Stimulated activated CD8-positive, alpha-beta memory T cell treated with anti-CD3 and anti-CD28 coated beads, Interleukin-7, amount 100 ng/mL, for 48 hours (primary cell): ENCODE data around the gene FOSB.
A peak's percentile ranks its signal among the peaks of the same experiment; 100 is the strongest.
"Not testable (repeated sequence)": the region's sequence is repeated elsewhere in the genome, so short reads cannot be mapped to it uniquely, and the experiment has no call there.

Source experiments
- DNase-seq, 2 donors: peaks; one replicate each; pipeline ENCODE4 v3.0.0-alpha.2; 2020; ENCODE audit warnings: low read depth in 1 of 2; ENCODE audit errors: extremely low read depth in 1 of 2

Gene FOSB

DNA sequence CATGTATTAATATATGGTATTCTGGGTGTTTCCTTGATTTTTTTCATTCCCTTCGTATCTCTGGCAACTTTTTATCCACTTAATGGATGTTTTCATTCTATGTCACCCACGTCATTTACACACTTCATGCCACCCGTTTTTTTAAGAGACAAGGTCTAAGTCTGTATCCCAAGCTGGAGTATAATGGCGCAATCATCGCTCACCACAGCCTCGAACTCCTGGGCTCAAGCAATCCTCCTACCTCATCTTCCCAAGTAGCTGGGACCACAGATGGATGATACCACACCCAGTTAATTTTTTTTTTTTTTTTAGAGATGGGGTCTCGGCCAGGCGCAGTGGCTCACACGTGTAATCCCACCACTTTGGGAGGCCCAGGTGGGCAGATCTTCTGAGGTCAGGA, 36.1 kb downstream of the FOSB start:
- DNase-seq: no peak

DNA sequence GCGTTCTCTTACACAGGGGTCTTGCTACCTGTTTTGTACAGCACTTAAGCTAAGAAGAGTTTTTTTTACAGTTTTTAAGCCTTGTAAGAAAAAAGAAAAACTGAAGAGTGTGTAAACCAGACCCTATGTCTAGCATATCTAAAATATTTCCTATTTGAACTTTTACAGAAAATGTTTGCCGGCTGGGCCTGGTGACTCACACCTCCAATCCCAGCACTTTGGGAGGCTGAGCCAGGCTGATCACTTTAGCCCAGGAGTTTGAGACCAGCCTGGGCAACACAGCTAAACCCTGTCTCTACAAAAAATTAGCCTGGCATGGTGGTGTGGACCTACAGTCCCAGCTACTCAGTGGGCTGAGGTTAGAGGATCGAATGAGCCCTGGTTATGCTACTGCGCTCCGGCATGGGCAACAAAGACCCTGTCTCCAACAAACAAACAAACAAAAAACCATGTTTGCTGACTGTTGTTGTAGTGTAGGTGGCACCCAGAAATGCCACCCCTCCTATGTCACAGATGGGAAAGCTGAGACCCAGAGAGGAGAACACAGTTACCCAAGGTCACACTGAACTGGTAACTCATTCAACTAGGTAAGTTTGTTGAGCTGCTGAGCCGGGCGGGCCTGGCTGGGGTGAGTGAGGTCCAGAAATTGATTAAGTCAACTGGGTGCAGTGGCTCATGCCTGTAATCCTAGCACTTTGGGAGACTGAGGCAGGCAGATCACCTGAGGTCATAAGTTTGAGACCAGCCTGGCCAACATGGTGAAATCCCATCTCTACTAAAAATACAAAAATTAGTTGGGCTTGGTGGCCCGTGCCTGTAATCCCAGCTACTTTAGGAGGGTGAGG, 37.6 kb downstream of the FOSB start:
- no peak for DNase-seq

GRCh38 chr19:45505996-45506245, 38.1 kb downstream of the FOSB start:
- no peak for DNase-seq

- peak; percentile 99 for DNase-seq
Measured at GRCh38 chr19:45506246-45506988, 38.6 kb downstream of the FOSB start.

GRCh38 chr19:45506989-45507871, 39.4 kb downstream of the FOSB start, which contains the start of gene VASP:
Gene VASP, plus strand, starts transcription at chr19:45507479. Its CDS starts 293 bp downstream, at chr19:45507772.
- DNase-seq: peak; percentile 81 to 89

GRCh38 chr19:45507872-45508416, 40.1 kb downstream of the FOSB start:
- DNase-seq: no peak

- DNase-seq: peak in 1 of 2 donors; percentile 51
Measured at GRCh38 chr19:45508417-45508860, 40.6 kb downstream of the FOSB start.

DNA sequence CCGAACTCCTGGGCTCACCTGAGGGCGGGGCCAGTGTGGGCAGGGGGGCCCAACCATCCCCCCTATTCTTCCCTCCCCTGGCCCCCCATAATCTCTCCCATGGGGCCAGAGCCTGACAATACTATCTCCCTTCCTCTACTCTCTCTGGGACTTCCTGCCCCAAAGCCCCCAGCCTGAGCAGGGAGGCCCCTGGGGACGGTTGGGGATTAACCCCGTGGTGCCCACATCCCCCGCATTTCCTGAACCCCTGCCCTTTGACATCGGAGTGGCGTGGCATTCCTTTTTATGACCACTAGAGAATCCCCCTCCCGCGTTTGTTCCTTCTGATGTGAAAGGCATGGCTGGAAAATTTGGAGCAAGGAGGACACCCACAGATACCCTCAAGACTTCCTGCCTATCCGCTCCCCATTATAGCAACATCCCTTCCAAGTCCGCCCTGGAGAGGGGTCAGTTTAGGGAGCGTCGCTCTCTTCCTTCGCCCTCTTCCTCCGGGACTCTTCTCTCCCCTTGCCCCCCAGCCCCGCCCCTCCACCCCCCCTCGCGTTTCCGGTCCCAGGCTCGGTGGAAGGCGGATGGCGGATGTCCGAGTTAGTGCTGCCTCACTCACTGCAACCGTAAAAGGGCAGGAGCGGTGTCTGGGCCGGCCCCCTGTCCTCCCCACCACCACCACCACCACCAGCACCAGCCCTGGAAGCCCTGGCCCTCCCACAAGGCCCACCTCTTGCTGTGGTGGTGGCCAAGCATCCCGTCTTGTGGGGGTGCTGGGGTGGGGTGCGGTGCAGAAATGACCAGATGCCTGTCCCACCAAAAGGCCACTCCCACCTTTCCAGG, 41.3 kb downstream of the FOSB start:
- DNase-seq: no peak

- DNase-seq: no peak
Measured at GRCh38 chr19:45509692-45510015, 41.9 kb downstream of the FOSB start.

DNA sequence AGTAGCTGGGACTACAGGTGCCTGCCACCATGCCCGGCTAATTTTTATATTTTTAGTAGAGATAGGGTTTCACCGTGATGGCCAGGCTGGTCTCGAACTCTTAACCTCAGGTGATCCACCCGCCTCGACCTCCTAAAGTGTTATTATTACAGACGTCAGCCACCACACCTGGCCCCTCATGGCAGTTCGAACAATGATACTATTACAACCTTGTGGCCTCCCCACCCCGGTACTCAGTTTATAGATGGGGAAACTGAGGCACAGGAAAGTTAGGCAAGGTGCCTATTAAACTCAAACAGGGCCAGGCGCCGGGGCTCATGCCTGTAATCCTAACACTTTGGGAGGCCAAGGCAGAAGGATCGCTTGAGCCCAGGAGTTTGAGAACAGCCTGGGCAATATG, 42.6 kb downstream of the FOSB start:
- DNase-seq: not testable (repeated sequence)

DNA sequence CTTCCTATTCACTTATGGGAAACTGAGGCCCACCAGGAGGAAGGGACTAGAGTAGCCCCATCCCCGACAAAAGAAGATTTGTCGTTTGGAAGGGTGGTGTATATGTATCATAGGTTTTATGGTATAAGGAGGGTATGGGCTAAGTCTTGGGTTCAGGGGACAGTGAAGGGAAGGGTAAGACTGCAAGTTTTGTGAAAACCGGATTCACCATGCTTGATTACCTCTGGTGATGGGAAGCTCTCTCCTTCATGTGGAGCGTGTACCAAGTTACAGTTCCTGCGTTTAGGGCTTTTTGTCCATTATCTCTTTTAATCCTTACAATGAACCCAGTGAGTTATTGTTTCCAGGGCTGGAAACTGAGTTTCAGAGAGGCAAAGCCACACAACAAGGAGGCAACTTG, 43.3 kb downstream of the FOSB start:
- no peak for DNase-seq

- no peak for DNase-seq
Measured at GRCh38 chr19:45512881-45513483, 45.2 kb downstream of the FOSB start.

GRCh38 chr19:45514376-45515051, 46.7 kb downstream of the FOSB start:
- DNase-seq: no peak

DNA sequence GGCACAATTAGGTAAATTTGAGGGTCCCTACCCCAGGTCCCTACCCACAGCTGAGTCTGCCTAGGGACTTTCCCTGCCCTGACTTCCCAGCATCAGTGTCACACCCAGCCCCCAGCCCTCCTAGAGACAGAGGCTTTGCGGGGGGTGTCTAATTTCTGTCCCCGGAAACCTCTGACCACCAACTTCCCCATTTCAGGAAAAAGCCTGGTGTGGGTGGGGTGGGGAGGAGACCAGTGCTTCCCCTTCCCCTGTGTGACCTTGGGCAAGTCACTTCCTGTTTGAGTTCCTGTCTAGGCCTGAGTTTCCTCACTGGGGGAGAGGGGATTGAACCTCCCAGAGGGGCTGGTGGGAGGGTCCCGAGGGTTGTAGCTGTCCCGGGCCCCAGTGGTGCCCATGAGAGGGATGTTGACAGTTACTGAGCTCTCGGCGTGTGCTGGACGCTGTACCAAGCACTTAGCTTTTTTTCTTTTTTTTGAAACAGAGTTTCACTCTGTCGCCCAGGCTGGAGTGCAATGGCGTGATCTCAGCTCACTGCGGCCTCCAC, 47.4 kb downstream of the FOSB start:
- no peak for DNase-seq

DNA sequence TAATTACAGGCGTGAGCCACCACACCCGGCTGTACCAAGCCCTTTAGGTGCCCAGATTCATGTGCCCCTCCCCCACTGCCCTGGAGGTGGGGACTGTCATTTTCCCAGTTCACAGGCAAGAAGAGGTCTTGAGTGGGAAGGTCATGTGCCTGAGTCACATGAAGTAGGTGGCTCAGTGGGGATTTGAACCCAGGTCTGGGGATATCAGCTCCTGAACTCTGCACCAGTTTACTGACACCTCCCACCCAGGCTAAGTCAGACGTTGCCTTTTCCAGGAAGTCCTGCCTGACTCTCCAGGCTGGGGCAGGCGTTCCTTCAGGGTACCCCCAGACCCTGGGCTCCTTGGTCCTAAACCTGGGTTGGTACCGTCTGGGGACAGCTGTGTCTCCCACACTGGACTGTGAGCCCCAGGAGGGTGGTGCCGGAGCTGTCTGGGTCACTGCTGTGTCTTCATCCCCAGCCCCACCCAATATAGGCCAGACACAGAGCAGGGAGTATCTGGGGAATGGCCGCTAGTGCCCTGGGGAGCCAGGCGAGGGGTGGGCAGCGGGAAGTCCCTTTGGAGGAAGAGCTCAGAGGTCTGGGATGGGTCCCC, 48.1 kb downstream of the FOSB start:
- no peak for DNase-seq

GRCh38 chr19:45517238-45517637, 49.4 kb downstream of the FOSB start:
- DNase-seq: no peak

DNA sequence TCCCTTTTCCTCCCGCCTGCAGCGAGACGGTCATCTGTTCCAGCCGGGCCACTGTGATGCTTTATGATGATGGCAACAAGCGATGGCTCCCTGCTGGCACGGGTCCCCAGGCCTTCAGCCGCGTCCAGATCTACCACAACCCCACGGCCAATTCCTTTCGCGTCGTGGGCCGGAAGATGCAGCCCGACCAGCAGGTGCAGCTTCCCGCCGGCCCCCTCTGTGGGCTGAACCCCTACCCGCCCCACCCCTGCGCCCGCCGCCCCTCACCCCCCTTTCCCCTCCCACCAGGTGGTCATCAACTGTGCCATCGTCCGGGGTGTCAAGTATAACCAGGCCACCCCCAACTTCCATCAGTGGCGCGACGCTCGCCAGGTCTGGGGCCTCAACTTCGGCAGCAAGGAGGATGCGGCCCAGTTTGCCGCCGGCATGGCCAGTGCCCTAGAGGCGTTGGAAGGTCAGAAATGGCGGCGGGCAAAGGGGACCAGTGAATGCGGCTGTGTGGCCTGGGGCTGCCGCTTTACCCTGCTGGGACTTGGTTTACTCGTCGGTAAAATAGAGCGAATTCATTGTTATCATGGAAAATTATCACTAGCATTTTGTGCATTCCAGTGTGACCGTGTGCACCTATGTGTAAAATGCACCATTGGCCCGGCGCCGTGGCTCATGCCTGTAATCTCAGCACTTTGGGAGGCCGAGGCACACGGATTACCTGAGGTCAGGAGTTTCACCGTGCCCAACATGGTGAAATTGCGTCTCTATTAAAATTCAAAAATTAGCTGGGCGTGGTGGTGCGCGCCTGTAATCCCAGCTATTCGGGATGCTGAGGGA, 50.1 kb downstream of the FOSB start:
- DNase-seq: no peak

GRCh38 chr19:45518469-45518826, 50.7 kb downstream of the FOSB start:
- DNase-seq: no peak
